HG02763 (cell line): ENCODE measurements around the gene PLEKHD1.
"Not testable (repeated sequence)": the region's sequence is repeated elsewhere in the genome, so short reads cannot be mapped to it uniquely, and the experiment has no call there.

Experiments
- ATAC-seq: cut with Tn5 transposase; IDR thresholded peaks from one replicate; pipeline ENCODE4 v1.9.1; 2021; ENCODE audit warnings: mild to moderate bottlenecking, moderate library complexity; ENCODE audit not compliant: unreplicated experiment

PLEKHD1 gene

GRCh38 chr14:69481815-69482568, 2.5 kb upstream of the PLEKHD1 start:
- ATAC-seq: peak; percentile 91

GRCh38 chr14:69483765-69484443, 624 bp upstream of the PLEKHD1 start:
- ATAC-seq: no peak

GRCh38 chr14:69485315-69485660, 760 bp downstream of the PLEKHD1 start:
- ATAC-seq: no peak

- ATAC-seq: no peak
These were observed 1.2 kb downstream of the PLEKHD1 start for GRCh38 chr14:69485701-69486100.

GRCh38 chr14:69487226-69487625, 2.7 kb downstream of the PLEKHD1 start:
- no peak for ATAC-seq

GRCh38 chr14:69487771-69488170, 3.2 kb downstream of the PLEKHD1 start:
- ATAC-seq: no peak

- no peak for ATAC-seq
These were observed 5.0 kb downstream of the PLEKHD1 start for GRCh38 chr14:69489495-69489894.

- no peak for ATAC-seq
These were observed 5.8 kb downstream of the PLEKHD1 start for GRCh38 chr14:69490219-69490918.

- no peak for ATAC-seq
These were observed 6.7 kb downstream of the PLEKHD1 start for GRCh38 chr14:69491193-69491592.

GRCh38 chr14:69493038-69493437, 8.5 kb downstream of the PLEKHD1 start:
- ATAC-seq: no peak

GRCh38 chr14:69493791-69494190, 9.3 kb downstream of the PLEKHD1 start:
- no peak for ATAC-seq

GRCh38 chr14:69495341-69495921, 10.9 kb downstream of the PLEKHD1 start:
- no peak for ATAC-seq

- not testable (repeated sequence) for ATAC-seq
These were observed 13.3 kb downstream of the PLEKHD1 start for GRCh38 chr14:69497866-69498265.

GRCh38 chr14:69498286-69498685, 13.8 kb downstream of the PLEKHD1 start:
- ATAC-seq: not testable (repeated sequence)

GRCh38 chr14:69499436-69499835, 14.9 kb downstream of the PLEKHD1 start:
- no peak for ATAC-seq

- no peak for ATAC-seq
These were observed 15.6 kb downstream of the PLEKHD1 start for GRCh38 chr14:69500096-69500495.

GRCh38 chr14:69500736-69501135, 16.2 kb downstream of the PLEKHD1 start:
- no peak for ATAC-seq

- ATAC-seq: no peak
These were observed 16.9 kb downstream of the PLEKHD1 start for GRCh38 chr14:69501423-69501838.

- no peak for ATAC-seq
These were observed 20.2 kb downstream of the PLEKHD1 start for GRCh38 chr14:69504775-69505174.

- ATAC-seq: no peak
These were observed 21.1 kb downstream of the PLEKHD1 start for GRCh38 chr14:69505338-69506240.

GRCh38 chr14:69506241-69506595, 21.7 kb downstream of the PLEKHD1 start:
- no peak for ATAC-seq
